HG02885 (cell line): ENCODE data around the gene C3orf62.
"Not testable (repeated sequence)": the region's sequence is repeated elsewhere in the genome, so short reads cannot be mapped to it uniquely, and the experiment has no call there.

ENCODE experiments used
- ATAC-seq: cut with Tn5 transposase; IDR thresholded peaks from one replicate; pipeline ENCODE4 v1.9.1; 2021; ENCODE audit warnings: mild to moderate bottlenecking; ENCODE audit not compliant: unreplicated experiment, poor library complexity

Gene C3orf62

DNA sequence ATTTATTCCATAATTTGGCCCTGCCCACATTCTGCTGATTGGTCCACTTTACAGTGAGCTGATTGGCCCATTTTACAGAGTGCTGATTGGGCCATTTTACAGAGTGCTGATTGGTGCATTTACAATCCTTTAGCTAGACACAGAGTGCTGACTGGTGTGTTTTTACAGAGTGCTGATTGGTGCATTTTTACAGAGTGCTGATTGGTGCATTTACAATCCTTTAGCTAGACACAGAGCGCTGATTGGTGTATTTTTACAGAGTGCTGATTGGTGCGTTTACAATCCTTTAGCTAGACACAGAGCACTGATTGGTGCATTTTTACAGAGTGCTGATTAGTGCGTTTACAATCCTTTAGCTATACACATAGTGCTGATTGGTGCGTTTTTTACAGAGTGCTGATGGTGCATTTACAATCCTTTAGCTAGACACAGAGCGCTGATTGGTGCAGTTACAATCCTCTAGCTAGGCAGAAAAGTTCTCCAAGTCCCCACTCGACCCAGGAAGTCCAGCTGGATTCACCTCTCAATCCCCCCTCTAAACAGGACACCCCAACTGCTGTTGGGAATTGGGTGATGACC is 56.0 kb downstream of the C3orf62 start:
- not testable (repeated sequence) for ATAC-seq

DNA sequence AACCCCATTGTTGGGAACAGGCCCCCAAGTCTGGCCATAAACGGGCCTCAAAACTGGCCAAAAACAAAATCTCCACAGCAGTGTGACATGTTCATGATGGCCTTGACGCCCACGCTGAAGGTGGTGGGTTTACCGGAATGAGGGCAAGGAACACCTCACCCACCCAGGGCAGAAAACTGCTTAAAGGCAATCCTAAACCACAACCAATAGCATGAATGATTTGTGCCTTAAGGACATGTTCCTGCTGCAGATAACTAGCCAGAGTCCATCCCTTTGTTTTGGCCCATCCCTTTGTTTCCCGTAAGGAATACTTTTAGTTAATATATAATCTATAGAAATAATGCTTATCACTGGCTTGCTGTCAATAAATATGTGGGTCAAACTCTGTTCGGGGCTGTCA is 57.9 kb downstream of the C3orf62 start:
- no peak for ATAC-seq
